Heart left ventricle (tissue), 16 donors: ENCODE measurements around the gene RASGEF1C. TPM values are rescaled to one million over a fixed set of nuclear protein-coding genes. Genes with fewer than 3 reads are reported as not detected.
A peak's percentile ranks its signal among the peaks of the same experiment; 100 is the strongest.

ENCODE experiments used
- ATAC-seq, 4 donors: fragments of 200-7000 bp; cut with Tn5 transposase; one replicate each; pipeline ENCODE4 v1.9.1; 2020 to 2022; ENCODE audit warnings: moderate library complexity in 4 of 4, mild to moderate bottlenecking in 3 of 4, moderate number of reproducible peaks in 1 of 4
- DNase-seq, 5 donors: peaks; one replicate each; pipeline ENCODE4 v3.0.0-alpha.2; 2020
- H3K27ac ChIP-seq, 12 donors: fragments of 200-600 bp; sonication (generic) in 4 of 12; one replicate each; pipeline versions ENCODE4 v1.5.0 to v1.8.0; 2016 to 2022; ENCODE audit warnings: mild to moderate bottlenecking in 2 of 12
- H3K27me3 ChIP-seq, 9 donors: fragments of 200-600 bp; sonication (generic) in 2 of 9; one replicate each; pipeline versions ENCODE4 v1.5.1 to v1.8.0; 2016 to 2022; ENCODE audit warnings: mild to moderate bottlenecking in 3 of 9
- H3K36me3 ChIP-seq, 9 donors: fragments of 200-600 bp; sonication (generic) in 2 of 9; one replicate each; pipeline versions ENCODE4 v1.5.0 to v1.8.0; 2018 to 2022; ENCODE audit warnings: mild to moderate bottlenecking in 2 of 9
- H3K4me1 ChIP-seq, 12 donors: fragments of 200-600 bp; sonication (generic) in 4 of 12; one replicate each; pipeline versions ENCODE4 v1.5.0 to v1.8.0; 2016 to 2022; ENCODE audit warnings: mild to moderate bottlenecking in 3 of 12
- H3K4me3 ChIP-seq, 12 donors: fragments of 200-600 bp; sonication (generic) in 4 of 12; one replicate each; pipeline versions ENCODE4 v1.5.0 to v1.8.0; 2017 to 2022; ENCODE audit warnings: mild to moderate bottlenecking in 9 of 12, moderate library complexity in 4 of 12
- H3K9me3 ChIP-seq, 12 donors: fragments of 200-600 bp; sonication (generic) in 4 of 12; one replicate each; pipeline versions ENCODE4 v1.5.0 to v1.8.0; 2016 to 2022; ENCODE audit warnings: mild to moderate bottlenecking in 1 of 12
- CTCF ChIP-seq, 12 donors: fragments of 200-600 bp; sonication (generic) in 4 of 12; IDR thresholded peaks; one replicate each; pipeline versions ENCODE4 v1.5.0 to v1.8.0; 2018 to 2022; ENCODE audit warnings: antibody characterized with exemption in 12 of 12, mild to moderate bottlenecking in 5 of 12
- POLR2A ChIP-seq, 2 donors: fragments of 450-650 bp; IDR thresholded peaks; one replicate each; pipeline ENCODE4 v1.6.1; 2017; ENCODE audit warnings: antibody characterized with exemption in 2 of 2, mild to moderate bottlenecking in 2 of 2, moderate library complexity in 2 of 2
- WGBS, 4 donors: extraction: QIAGEN DNeasy Blood & Tissue Kit in 2 of 4; methylation state at CpG; one replicate each; pipeline versions ENCODE4 v1.1.5 to v1.1.7; 2013 to 2018; 5-methylcytosine and 5-hydroxymethylcytosine counted together
- intact Hi-C, 10 donors: fragments of 100-400 bp; cut with DNase I; formaldehyde crosslinking; loops; one replicate each; pipeline versions ENCODE4 v1.11.1 to v1.14.2; 2022
- polyA plus RNA-seq, 2 donors: library from polyadenylated mRNA; stranded (reverse); fragments of 200-250 nt; gene quantifications; one replicate each; pipeline ENCODE4 v1.2.3, GENCODE V29; 2013
- total RNA-seq, 9 donors: library from RNA; depleted of rRNA in 2 of 9; stranded (reverse); fragments of >200 nt in 2 of 9; fragmentation: NEBNext Ultra II Directional in 3 of 9; extraction: Animal tissue kit (Norgen Biotek cat#: 25700) in 3 of 9; gene quantifications; one replicate each; pipeline versions ENCODE4 v1.1.0 to v1.2.4, GENCODE V29; 2016 to 2023
- donor health status: ischemic (EF 13 %, LVEDD 7.1; RV severe dilation, severe dysfunction).
- donor health status: healthy with polysubstance abuse.
- donor health status: DM: no; HTN: yes; CAD: no.
- donor health status: DM: no; HTN: no; CAD: no.
- donor health status: ischemic (EF 25% LVEDD 6.9; RV normal size, moderate dysfunction).
- donor health status: ischemic (EF 25% LVEDD 5.7; RV mildly dilated, moderate dysfunction).
- donor health status: healthy.
- donor health status: DM: yes; HTN: yes; CAD: no.
- donor health status: ischemic (EF 35%, LVEDD 5.7; RV mildly dilated, moderate dysfunction).
- donor health status: nonischemic (EF 11% LVEDD 7.7; RV severe dilation, severe dysfunction).
- donor health status: DM: yes; HTN: yes; CAD: no.
- donor health status: PGD.
- donor health status: ischemic (EF 29% LVEDD 5.4; RV normal size, mild dysfunction).
- donor health status: nonischemic (EF 23%, LVEDD 6.1; RV moderate dilation, normal function).

Gene RASGEF1C
- total and polyA plus RNA-seq, 11 donors = 0.14 to 0.75 (median 0.19) TPM; not detected in 4

GRCh38 chr5:180160789-180161188, 48.2 kb downstream of the RASGEF1C start:
- no peak for DNase-seq
- Histone ChIP-seq H3K4me3 (no peak overlapping the region), H3K4me1 (peaks cover 0 to 16% (median 0%) of the 10 kb centered on the region in 12 donors), H3K27ac (no peak overlapping the region), H3K9me3 (peaks cover 0 to 21% (median 0%) of the 10 kb centered on the region in 12 donors), H3K27me3 (peaks cover 0 to 21% (median 0%) of the 10 kb centered on the region in 9 donors), H3K36me3 (no peaks in the 10 kb centered on the region)
- 74 to 76% (median 76%) methylated on average over 9 of the region's 9 CpGs for WGBS, 4 donors
- no peak for TF ChIP-seq POLR2A (IDR thresholded peaks at IDR 0.05)
- no peak for TF ChIP-seq CTCF (IDR thresholded peaks at IDR 0.05)
- peak in 2 of 4 donors; percentile 73 to 79 for ATAC-seq
- intact Hi-C loops = no loop called here

GRCh38 chr5:180160215-180160614, 48.8 kb downstream of the RASGEF1C start:
- H3K36me3 ChIP-seq = no peaks in the 10 kb centered on the region
- WGBS, 4 donors = 81 to 88% (median 84%) methylated on average over 6 of the region's 6 CpGs
- no peak overlapping the region for H3K4me3 ChIP-seq
- DNase-seq (no peak), ATAC-seq (no peak)
- H3K9me3 ChIP-seq = peaks cover 0 to 20% (median 0%) of the 10 kb centered on the region in 12 donors
- no peak overlapping the region for H3K27ac ChIP-seq
- TF ChIP-seq CTCF (IDR thresholded peaks at IDR 0.05) (no peak), POLR2A (IDR thresholded peaks at IDR 0.05) (no peak)
- intact Hi-C loops = no loop called here
- peaks cover 0 to 16% (median 0%) of the 10 kb centered on the region in 12 donors for H3K4me1 ChIP-seq
- H3K27me3 ChIP-seq = peaks cover 0 to 21% (median 0%) of the 10 kb centered on the region in 9 donors

GRCh38 chr5:180159756-180160155, 49.3 kb downstream of the RASGEF1C start:
- H3K4me1 ChIP-seq = peaks cover 0 to 16% (median 0%) of the 10 kb centered on the region in 12 donors
- ATAC-seq = no peak
- no peak for DNase-seq
- WGBS, 4 donors = 24 to 52% (median 41%) methylated on average over 7 to 8 of the region's 8 CpGs
- H3K27ac ChIP-seq = no peak overlapping the region
- intact Hi-C loops = no loop called here
- TF ChIP-seq POLR2A (IDR thresholded peaks at IDR 0.05) (no peak), CTCF (IDR thresholded peaks at IDR 0.05) (no peak)
- H3K27me3 ChIP-seq = peaks cover 0 to 21% (median 0%) of the 10 kb centered on the region in 9 donors
- H3K9me3 ChIP-seq = peaks cover 0 to 16% (median 0%) of the 10 kb centered on the region in 12 donors
- no peak overlapping the region for H3K4me3 ChIP-seq
- H3K36me3 ChIP-seq = no peaks in the 10 kb centered on the region

- Histone ChIP-seq H3K27ac (no peak overlapping the region), H3K9me3 (peaks cover 0 to 4% (median 0%) of the 10 kb centered on the region in 12 donors), H3K27me3 (peaks cover 0 to 8% (median 0%) of the 10 kb centered on the region in 9 donors), H3K4me3 (no peak overlapping the region), H3K4me1 (peaks cover 0 to 16% (median 0%) of the 10 kb centered on the region in 12 donors), H3K36me3 (no peaks in the 10 kb centered on the region)
- intact Hi-C loops = no loop called here
- DNase-seq (no peak), ATAC-seq (no peak)
- TF ChIP-seq POLR2A (IDR thresholded peaks at IDR 0.05) (no peak), CTCF (IDR thresholded peaks at IDR 0.05) (no peak)
- WGBS, 4 donors = 91 to 97% (median 94%) methylated on average over 6 of the region's 6 CpGs
Measured at GRCh38 chr5:180157866-180158265, 51.1 kb downstream of the RASGEF1C start.
